GM23338 (cell line): ENCODE measurements around the gene TPP1. TPM values are rescaled to one million over a fixed set of nuclear protein-coding genes. Genes with fewer than 3 reads are reported as not detected.

Source experiments
- ATAC-seq: fragments of 200-7000 bp; cut with Tn5 transposase; 3 replicates; pipeline ENCODE4 v1.9.1; 2020
- DNase-seq: peaks from one replicate; pipeline ENCODE4 v3.0.0-alpha.2; 2015; ENCODE audit warnings: low spot score
- H2AFZ ChIP-seq: fragments of 200-600 bp; sonication (generic); 2 replicates; pipeline ENCODE4 v1.8.0; 2016; ENCODE audit warnings: antibody characterized with exemption, mild to moderate bottlenecking, moderate library complexity
- H3F3A ChIP-seq: fragments of 200-600 bp; sonication (generic); replicated peaks from 2 replicates; pipeline ENCODE4 v1.8.0; 2017; ENCODE audit warnings: antibody characterized with exemption, mixed run types, low read depth
- H3K27ac ChIP-seq: fragments of 200-600 bp; sonication (generic); 2 replicates; pipeline ENCODE4 v1.6.1; 2016; ENCODE audit warnings: low read depth
- H3K27me3 ChIP-seq: fragments of 200-600 bp; sonication (generic); 2 replicates; pipeline ENCODE4 v1.8.0; 2016; ENCODE audit warnings: mild to moderate bottlenecking, mixed run types, moderate library complexity; ENCODE audit not compliant: insufficient read depth
- H3K36me3 ChIP-seq: fragments of 200-600 bp; sonication (generic); 2 replicates; pipeline ENCODE4 v1.8.0; 2016; ENCODE audit warnings: mild to moderate bottlenecking; ENCODE audit not compliant: insufficient read depth
- H3K4me1 ChIP-seq: fragments of 200-600 bp; sonication (generic); 2 replicates; pipeline ENCODE4 v1.8.0; 2016; ENCODE audit warnings: mild to moderate bottlenecking, moderate library complexity; ENCODE audit not compliant: insufficient read depth
- H3K4me2 ChIP-seq: fragments of 200-600 bp; sonication (generic); 2 replicates; pipeline ENCODE4 v1.7.1; 2017; ENCODE audit warnings: mixed run types
- H3K4me3 ChIP-seq: fragments of 200-600 bp; sonication (generic); 2 replicates; pipeline ENCODE4 v1.6.1; 2016; ENCODE audit warnings: mixed run types
- H3K79me2 ChIP-seq: fragments of 200-600 bp; sonication (generic); replicated peaks from 2 replicates; pipeline ENCODE4 v1.8.0; 2017; ENCODE audit warnings: mild to moderate bottlenecking; ENCODE audit not compliant: insufficient read depth
- H3K9me2 ChIP-seq: fragments of 200-600 bp; sonication (generic); 2 replicates; pipeline ENCODE4 v1.8.0; 2017; ENCODE audit not compliant: insufficient read depth
- H4K20me1 ChIP-seq: fragments of 200-600 bp; sonication (generic); replicated peaks from 2 replicates; pipeline ENCODE4 v1.8.0; 2017; ENCODE audit warnings: mild to moderate bottlenecking; ENCODE audit not compliant: insufficient read depth
- H3K27ac Mint-ChIP-seq: 2 replicates; pipeline ENCODE4 v1.8.0; 2020; ENCODE audit warnings: inconsistent platforms, mild to moderate bottlenecking, moderate library complexity, mixed read lengths
- H3K27me3 Mint-ChIP-seq: 3 replicates; pipeline ENCODE4 v1.8.0; 2022; ENCODE audit warnings: low read depth, mild to moderate bottlenecking, moderate library complexity, mixed read lengths, inconsistent platforms; ENCODE audit not compliant: insufficient read depth, poor library complexity
- H3K36me3 Mint-ChIP-seq: 3 replicates; pipeline ENCODE4 v1.8.0; 2021; ENCODE audit warnings: low read depth, mild to moderate bottlenecking, inconsistent platforms, moderate library complexity, mixed read lengths
- H3K4me1 Mint-ChIP-seq: 3 replicates; pipeline ENCODE4 v1.8.0; 2020; ENCODE audit warnings: mild to moderate bottlenecking, inconsistent platforms, mixed read lengths
- H3K4me3 Mint-ChIP-seq: 3 replicates; pipeline ENCODE4 v1.8.0; 2021; ENCODE audit warnings: moderate library complexity, mild to moderate bottlenecking, inconsistent platforms, mixed read lengths
- H3K9me3 Mint-ChIP-seq: 3 replicates; pipeline ENCODE4 v1.8.0; 2020; ENCODE audit warnings: moderate library complexity, mild to moderate bottlenecking, inconsistent platforms, mixed read lengths
- JUNB ChIP-seq: IDR thresholded peaks from one replicate; pipeline ENCODE4 v1.6.1; 2016; ENCODE audit warnings: antibody characterized with exemption; ENCODE audit not compliant: unreplicated experiment
- POLR2AphosphoS5 ChIP-seq: IDR thresholded peaks from 2 replicates; pipeline ENCODE4 v1.6.1; 2016; ENCODE audit warnings: antibody characterized with exemption, low read depth
- REST ChIP-seq: IDR thresholded peaks from one replicate; pipeline ENCODE4 v1.6.1; 2018; ENCODE audit warnings: antibody characterized with exemption; ENCODE audit not compliant: unreplicated experiment
- ZNF331 ChIP-seq: fragments of 250-450 bp; sonication (Bioruptor Pico); IDR thresholded peaks from 2 replicates; pipeline ENCODE4 v1.5.0; 2020; ENCODE audit warnings: low read depth, mild to moderate bottlenecking, moderate library complexity
- ZNF462 ChIP-seq: fragments of 250-450 bp; sonication (Bioruptor Pico); IDR thresholded peaks from 2 replicates; pipeline ENCODE4 v1.5.0; 2020; ENCODE audit warnings: mild to moderate bottlenecking, moderate library complexity
- polyA plus RNA-seq: library from polyadenylated mRNA; unstranded; fragments of >200 nt; fragmentation: Nextera tagmentation; extraction: Ambion mirVana; gene quantifications from 2 replicates; pipeline ENCODE4 v1.2.1, GENCODE V29; 2016
- total RNA-seq: library from RNA; depleted of rRNA; stranded (reverse); fragments of >200 nt; shearing (Covaris generic); gene quantifications from 2 replicates; pipeline ENCODE4 v1.2.3, GENCODE V29; 2014

TPP1 gene
- total and polyA plus RNA-seq, 2 experiments from 2014 or later, result 21.7 to 49.7 TPM

- Histone ChIP-seq H3K4me1 (no peaks in the 10 kb centered on the region), H3K27me3 (no peaks in the 10 kb centered on the region), H3K27ac (no peak overlapping the region), H3F3A (no peaks in the 10 kb centered on the region), H2AFZ (no peak overlapping the region), H3K36me3 (no peaks in the 10 kb centered on the region), H4K20me1 (no peaks in the 10 kb centered on the region), H3K4me3 (no peak overlapping the region), H3K9me2 (no peaks in the 10 kb centered on the region), H3K79me2 (no peaks in the 10 kb centered on the region), H3K4me2 (no peak overlapping the region)
- TF ChIP-seq ZNF331 (CRISPR knock-in tag) (no peak), POLR2AphosphoS5 (no peak), ZNF462 (CRISPR knock-in tag) (no peak), JUNB (no peak), REST (no peak)
- peaks cover 16% of the 10 kb centered on the region for H3K36me3 Mint-ChIP-seq
- ATAC-seq, result no peak
- H3K4me1 Mint-ChIP-seq, result no peaks in the 10 kb centered on the region
- H3K4me3 Mint-ChIP-seq, result no peak overlapping the region
- peaks cover 4% of the 10 kb centered on the region for H3K27me3 Mint-ChIP-seq
- peaks cover 18% of the 10 kb centered on the region; the same call in 2 of the 3 replicates for H3K9me3 Mint-ChIP-seq
- H3K27ac Mint-ChIP-seq, result no peak overlapping the region
- no peak for DNase-seq
These were observed 34.7 kb downstream of the TPP1 start for GRCh38 chr11:6584528-6584927.
